Erythroblast (primary cell): ENCODE results near the gene FAM107A.

Source experiments
- GATA1 ChIP-seq: IDR thresholded peaks from 2 replicates; pipeline ENCODE4 v1.6.1; 2011; ENCODE audit warnings: low read depth, mild to moderate bottlenecking, control low read depth, low read length, moderate library complexity
- POLR2A ChIP-seq: IDR thresholded peaks from 2 replicates; pipeline ENCODE4 v1.6.1; 2011; ENCODE audit warnings: mild to moderate bottlenecking, low read length

DNA sequence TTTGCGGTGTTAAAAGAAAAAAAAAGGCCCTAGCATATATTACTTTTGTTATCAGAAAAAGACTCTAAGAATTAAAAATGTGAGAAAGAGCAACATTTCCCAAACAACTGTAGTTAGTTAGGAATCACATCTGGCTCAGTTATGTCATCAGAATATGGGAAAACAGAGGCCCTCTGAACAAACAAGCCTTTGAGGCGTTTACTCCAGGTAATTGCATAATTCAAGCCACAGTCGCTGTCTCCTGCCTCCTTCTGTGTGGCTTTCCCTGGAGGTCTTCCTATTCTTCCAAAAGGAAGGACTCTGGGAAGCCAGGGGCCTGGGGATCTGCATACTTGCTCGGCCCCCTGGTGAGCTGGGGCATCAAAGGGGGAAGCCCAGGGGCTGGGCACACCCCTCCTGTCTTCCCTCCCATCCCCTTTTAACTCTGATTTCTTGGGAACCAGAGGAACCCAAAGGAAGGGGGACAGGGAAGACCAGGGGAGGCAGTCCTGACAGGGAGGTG is 3.7 kb upstream of the FAM107A start:
- TF ChIP-seq POLR2A (no peak), GATA1 (no peak)
